ENCODE results near the gene ABHD2. TPM values are rescaled to one million over a fixed set of nuclear protein-coding genes. Genes with fewer than 3 reads are reported as not detected.

Gene ABHD2
- total RNA-seq, 1 donor: 43.6 TPM

DNA sequence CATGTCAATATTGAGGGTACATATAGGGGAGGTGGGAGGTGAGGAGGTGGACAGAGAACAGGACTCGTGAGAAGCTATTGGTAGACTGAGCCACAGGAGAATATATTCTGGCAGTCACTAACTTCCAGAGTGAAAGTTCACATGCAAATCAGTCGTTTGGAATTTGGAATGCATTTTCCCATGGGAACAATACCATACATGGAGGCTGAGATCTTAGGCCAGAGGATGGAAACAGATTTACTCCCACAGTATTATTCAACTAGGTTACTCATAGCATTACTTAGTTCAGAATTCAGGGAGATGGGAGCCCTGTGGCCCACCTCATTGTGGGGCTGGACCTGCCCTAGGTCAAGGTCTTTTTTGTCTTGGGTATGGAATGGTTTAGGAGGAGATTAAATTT, 36.4 kb upstream of the ABHD2 start:
- TF ChIP-seq, protein P1, sequence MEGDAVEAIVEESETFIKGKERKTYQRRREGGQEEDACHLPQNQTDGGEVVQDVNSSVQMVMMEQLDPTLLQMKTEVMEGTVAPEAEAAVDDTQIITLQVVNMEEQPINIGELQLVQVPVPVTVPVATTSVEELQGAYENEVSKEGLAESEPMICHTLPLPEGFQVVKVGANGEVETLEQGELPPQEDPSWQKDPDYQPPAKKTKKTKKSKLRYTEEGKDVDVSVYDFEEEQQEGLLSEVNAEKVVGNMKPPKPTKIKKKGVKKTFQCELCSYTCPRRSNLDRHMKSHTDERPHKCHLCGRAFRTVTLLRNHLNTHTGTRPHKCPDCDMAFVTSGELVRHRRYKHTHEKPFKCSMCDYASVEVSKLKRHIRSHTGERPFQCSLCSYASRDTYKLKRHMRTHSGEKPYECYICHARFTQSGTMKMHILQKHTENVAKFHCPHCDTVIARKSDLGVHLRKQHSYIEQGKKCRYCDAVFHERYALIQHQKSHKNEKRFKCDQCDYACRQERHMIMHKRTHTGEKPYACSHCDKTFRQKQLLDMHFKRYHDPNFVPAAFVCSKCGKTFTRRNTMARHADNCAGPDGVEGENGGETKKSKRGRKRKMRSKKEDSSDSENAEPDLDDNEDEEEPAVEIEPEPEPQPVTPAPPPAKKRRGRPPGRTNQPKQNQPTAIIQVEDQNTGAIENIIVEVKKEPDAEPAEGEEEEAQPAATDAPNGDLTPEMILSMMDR (IDR thresholded peaks at IDR 0.05; ENCODE audit: insufficient read depth, low read depth, low read length): no peak
- DNase-seq (ENCODE audit: low read depth): peak; percentile 85
- H3K4me3 ChIP-seq (ENCODE audit: low read depth, low read length): no peak overlapping the region

DNA sequence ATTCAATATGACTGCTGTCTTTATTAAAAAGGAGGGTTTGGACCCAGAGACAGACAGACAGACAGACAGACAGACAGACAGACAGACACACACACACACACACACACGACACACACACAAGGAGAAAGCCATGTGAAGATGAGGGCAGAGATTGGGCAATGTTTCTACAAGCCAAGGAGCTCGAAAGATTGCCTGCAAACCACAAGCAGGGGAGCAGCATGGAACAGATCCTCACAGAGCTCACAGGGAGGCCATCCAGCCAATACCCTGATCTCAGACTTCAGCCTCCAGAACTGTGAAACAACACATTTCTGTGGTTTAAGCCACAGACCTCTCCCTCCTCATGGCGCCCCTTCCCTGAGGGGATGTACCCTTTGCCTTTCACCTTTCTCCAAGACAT, 35.8 kb upstream of the ABHD2 start:
- peak; percentile 91 for DNase-seq (ENCODE audit: low read depth)
- TF ChIP-seq, protein P1 (IDR thresholded peaks at IDR 0.05; ENCODE audit: insufficient read depth, low read depth, low read length): no peak
- H3K4me3 ChIP-seq (ENCODE audit: low read depth, low read length): no peak overlapping the region

GRCh38 chr15:89054873-89055272, 33.4 kb upstream of the ABHD2 start:
- no peak for DNase-seq (ENCODE audit: low read depth)
- H3K4me3 ChIP-seq (ENCODE audit: low read depth, low read length): no peak overlapping the region
- TF ChIP-seq, protein P1 (IDR thresholded peaks at IDR 0.05; ENCODE audit: insufficient read depth, low read depth, low read length): no peak

- DNase-seq (ENCODE audit: low read depth): peak; percentile 65
- H3K4me3 ChIP-seq (ENCODE audit: low read depth, low read length): no peak overlapping the region
- TF ChIP-seq, protein P1 (IDR thresholded peaks at IDR 0.05; ENCODE audit: insufficient read depth, low read depth, low read length): peak; percentile 99
Observed at GRCh38 chr15:89057506-89058133, 30.6 kb upstream of the ABHD2 start.

DNA sequence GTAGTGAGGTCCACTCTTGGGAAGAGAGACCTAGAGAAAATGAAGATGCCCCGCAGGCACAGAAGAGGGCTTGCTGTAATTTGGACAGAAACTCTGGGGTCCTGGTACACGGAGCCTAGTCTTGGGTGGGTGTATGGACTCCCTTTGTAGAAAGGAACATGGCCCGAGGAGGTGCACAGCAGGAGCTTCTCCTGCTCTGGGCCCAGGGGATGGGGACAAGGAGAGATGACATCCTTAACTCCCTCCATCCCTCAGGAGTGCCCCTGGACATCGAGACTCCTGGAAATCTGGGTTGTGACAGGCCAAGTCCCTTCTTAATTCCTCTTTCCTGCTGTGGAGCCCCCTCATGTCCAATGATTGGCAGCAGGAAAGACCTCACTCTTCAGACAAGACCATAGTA, 29.9 kb upstream of the ABHD2 start:
- no peak for DNase-seq (ENCODE audit: low read depth)
- H3K4me3 ChIP-seq (ENCODE audit: low read depth, low read length): no peak overlapping the region
- TF ChIP-seq, protein P1 (IDR thresholded peaks at IDR 0.05; ENCODE audit: insufficient read depth, low read depth, low read length): no peak

DNA sequence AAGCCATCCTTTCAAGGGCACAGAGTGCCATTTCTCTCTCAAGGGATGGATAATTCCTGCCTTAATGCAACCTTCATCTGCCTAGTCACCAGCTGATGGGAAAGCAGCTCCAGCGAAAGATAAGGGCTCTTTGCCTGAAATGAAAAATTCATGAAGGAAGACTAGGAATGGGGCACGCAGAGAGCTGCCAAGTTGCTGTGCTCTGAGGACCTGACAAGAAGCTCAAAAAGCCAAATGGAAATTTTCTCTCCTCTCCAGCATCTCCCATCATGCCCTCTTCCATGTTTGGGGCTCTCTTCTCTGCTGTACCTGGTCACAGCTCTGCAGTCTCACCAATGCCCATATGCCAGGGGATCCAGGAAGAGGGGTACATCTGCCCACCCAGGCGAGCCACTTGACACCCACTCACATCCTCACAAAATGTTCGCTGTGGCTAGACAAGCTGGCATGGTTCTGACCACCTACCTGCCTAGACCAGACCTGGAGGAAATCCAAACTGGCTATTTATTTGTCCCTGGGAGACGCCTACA, 29.3 kb upstream of the ABHD2 start:
- no peak for DNase-seq (ENCODE audit: low read depth)
- TF ChIP-seq, protein P1 (IDR thresholded peaks at IDR 0.05; ENCODE audit: insufficient read depth, low read depth, low read length): no peak

DNA sequence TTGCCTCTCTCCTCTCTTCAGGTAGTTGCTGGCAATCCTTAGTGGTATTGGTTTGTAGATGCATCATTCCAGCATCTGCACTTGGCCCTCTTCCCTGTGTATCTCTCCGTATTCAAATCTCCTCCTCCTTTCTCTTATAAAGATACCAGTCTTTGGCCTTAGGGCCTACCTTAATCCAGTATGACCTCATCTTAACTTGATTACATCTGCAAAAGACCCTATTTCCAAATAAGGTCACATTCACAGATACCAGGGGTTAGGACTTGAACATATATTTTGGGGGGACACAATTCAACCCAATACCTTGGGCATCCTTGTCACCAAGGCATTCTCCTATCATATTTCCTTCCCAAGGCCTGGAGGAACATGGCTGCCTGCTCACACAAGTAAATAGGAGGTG, 22.0 kb upstream of the ABHD2 start:
- H3K4me3 ChIP-seq (ENCODE audit: low read depth, low read length): no peak overlapping the region
- no peak for DNase-seq (ENCODE audit: low read depth)
- TF ChIP-seq, protein P1 (IDR thresholded peaks at IDR 0.05; ENCODE audit: insufficient read depth, low read depth, low read length): no peak

More for the DNA sequence above, 29.3 kb upstream of the ABHD2 start:
- H3K4me3 ChIP-seq (ENCODE audit: low read depth, low read length): no peak overlapping the region
